BJ (cell line): ENCODE data around the gene DCLK1. TPM values are rescaled to one million over a fixed set of nuclear protein-coding genes. Genes with fewer than 3 reads are reported as not detected.

Experiments
- CTCF ChIA-PET: fragments of 350-600 bp; formaldehyde crosslinking; extraction: SDS; loops from one replicate; lab custom pipeline; 2021; ENCODE audit warnings: antibody characterized with exemption, inconsistent platforms; lab: Yijun Ruan, JAX
- POLR2A ChIA-PET: fragments of 300-600 bp; sonication (Branson Sonifier 250); formaldehyde crosslinking; extraction: SDS; loops from one replicate; lab custom pipeline; 2021; ENCODE audit warnings: antibody characterized with exemption; lab: Charles Lee
- DNase-seq: peaks from one replicate; pipeline ENCODE4 v3.0.0-alpha.2; 2011; ENCODE audit warnings: low read depth
- H3K27me3 ChIP-seq: 2 replicates; pipeline ENCODE4 v1.6.0; 2011; ENCODE audit warnings: low read length; ENCODE audit not compliant: control insufficient read depth, insufficient read depth
- H3K36me3 ChIP-seq: 2 replicates; pipeline ENCODE4 v1.5.1; 2011; ENCODE audit warnings: low read length; ENCODE audit not compliant: control insufficient read depth, insufficient read depth
- H3K4me3 ChIP-seq: 2 replicates; pipeline ENCODE4 v1.5.1; 2011; ENCODE audit warnings: low read depth, mild to moderate bottlenecking, control low read depth, low read length
- CTCF ChIP-seq: IDR thresholded peaks from 2 replicates; pipeline ENCODE4 v1.5.1; 2011; ENCODE audit warnings: low read depth, mild to moderate bottlenecking, control low read depth, inconsistent platforms, low read length, moderate library complexity; ENCODE audit not compliant: insufficient read depth
- polyA plus RNA-seq: library from polyadenylated mRNA; depleted of rRNA; stranded (reverse); fragments of >200 nt; gene quantifications from 2 replicates; pipeline ENCODE4 v1.2.3, GENCODE V29; 2011

Gene DCLK1
- polyA plus RNA-seq, 1 experiment: 1.1 TPM

DNA sequence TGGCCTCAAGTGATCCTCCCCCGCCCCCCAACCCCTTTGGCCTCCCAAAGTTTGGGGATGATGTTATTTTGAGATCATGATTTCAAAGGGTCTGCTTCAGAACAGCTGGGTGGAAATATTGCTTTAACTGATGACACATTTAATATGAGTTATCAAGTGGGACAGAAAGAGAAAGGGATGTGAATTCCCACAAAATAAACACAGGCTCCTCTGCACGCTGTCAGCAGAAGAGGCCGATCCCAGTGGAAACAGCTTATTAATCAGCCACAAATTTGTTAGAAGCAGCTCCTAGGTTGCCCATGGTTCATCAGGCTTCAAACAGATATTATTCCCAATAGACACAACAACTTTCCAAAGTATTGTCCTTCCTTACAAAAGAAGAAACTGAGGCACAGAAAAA is 4.7 kb downstream of the DCLK1 start:
- TF ChIP-seq CTCF: no peak
- Histone ChIP-seq H3K27me3 (peaks cover 6% of the 10 kb centered on the region), H3K36me3 (no peaks in the 10 kb centered on the region), H3K4me3 (no peak overlapping the region)
- CTCF ChIA-PET: no interaction called here
- DNase-seq: no peak
- POLR2A ChIA-PET: no interaction called here

GRCh38 chr13:36125841-36126240 is 5.3 kb downstream of the DCLK1 start:
- Histone ChIP-seq H3K4me3 (no peak overlapping the region), H3K36me3 (no peaks in the 10 kb centered on the region), H3K27me3 (peaks cover 6% of the 10 kb centered on the region)
- ChIA-PET POLR2A (no interaction called here), CTCF (no interaction called here)
- TF ChIP-seq CTCF: no peak
- DNase-seq: no peak

- POLR2A ChIA-PET: no interaction called here
- no peak for TF ChIP-seq CTCF
- H3K36me3 ChIP-seq: no peaks in the 10 kb centered on the region
- CTCF ChIA-PET: no interaction called here
- H3K4me3 ChIP-seq: no peak overlapping the region
- no peaks in the 10 kb centered on the region for H3K27me3 ChIP-seq
- peak; percentile 49 for DNase-seq
Observed at GRCh38 chr13:36124236-36124822, 6.9 kb downstream of the DCLK1 start.

- H3K27me3 ChIP-seq: no peaks in the 10 kb centered on the region
- TF ChIP-seq CTCF: no peak
- H3K36me3 ChIP-seq: no peaks in the 10 kb centered on the region
- DNase-seq: no peak
- no peak overlapping the region for H3K4me3 ChIP-seq
- ChIA-PET CTCF (no interaction called here), POLR2A (no interaction called here)
Observed at GRCh38 chr13:36115306-36115705, 15.9 kb downstream of the DCLK1 start.

DNA sequence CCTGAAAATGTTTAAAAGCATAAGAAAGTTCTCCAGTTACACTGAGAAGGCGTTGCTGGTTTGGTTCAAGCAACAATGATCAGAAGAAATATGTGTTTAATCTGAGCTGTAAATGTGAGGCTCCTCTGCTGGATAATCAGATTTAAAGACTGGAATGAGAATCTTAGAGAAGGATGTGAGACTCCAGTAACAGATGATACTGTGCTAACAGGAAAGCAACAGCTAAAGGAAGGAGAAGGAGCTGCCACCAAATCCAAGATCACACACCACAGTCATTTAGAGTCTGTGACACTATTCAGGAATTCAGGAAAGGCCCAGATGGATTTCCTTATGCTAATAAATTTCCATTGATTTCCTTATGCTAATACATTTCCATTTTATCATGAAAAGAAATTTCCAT is 16.9 kb downstream of the DCLK1 start:
- CTCF ChIA-PET: no interaction called here
- no peaks in the 10 kb centered on the region for H3K27me3 ChIP-seq

More for the DNA sequence above, 16.9 kb downstream of the DCLK1 start:
- no peak for DNase-seq
- H3K36me3 ChIP-seq: no peaks in the 10 kb centered on the region
- POLR2A ChIA-PET: no interaction called here
- TF ChIP-seq CTCF: no peak
- no peak overlapping the region for H3K4me3 ChIP-seq
